Stimulated activated CD4-positive, alpha-beta T cell treated with anti-CD3 and anti-CD28 coated beads, Interleukin-4, amount 100 ng/mL, for 24 hours (primary cell): ENCODE measurements around the gene MAPK4.
"Not testable (repeated sequence)": the region's sequence is repeated elsewhere in the genome, so short reads cannot be mapped to it uniquely, and the experiment has no call there.

Experiments used
- DNase-seq: peaks from one replicate; pipeline ENCODE4 v3.0.0-alpha.2; 2020

Gene MAPK4

GRCh38 chr18:50695431-50696176 is 135.7 kb downstream of the MAPK4 start:
- DNase-seq: no peak

DNA sequence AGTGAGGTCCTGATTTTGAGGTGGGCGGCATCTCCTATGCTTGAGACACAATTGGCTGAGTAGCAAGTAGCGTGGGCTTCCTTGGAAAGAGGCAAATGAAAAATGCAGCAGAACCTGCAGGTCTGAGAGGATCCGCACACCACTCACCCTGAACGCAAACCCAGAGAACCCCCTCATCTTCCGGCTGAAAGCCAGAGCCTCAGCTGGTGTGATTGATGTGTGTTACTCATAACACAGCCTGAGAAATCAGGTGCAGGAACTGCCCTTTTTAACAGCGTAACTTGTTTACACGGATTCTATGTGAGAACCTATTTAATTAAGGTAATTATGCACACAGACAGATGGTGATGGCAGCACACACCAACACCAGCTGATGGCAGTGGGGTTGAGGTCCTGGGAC is 136.5 kb downstream of the MAPK4 start:
- no peak for DNase-seq

GRCh38 chr18:50696929-50697328 is 137.0 kb downstream of the MAPK4 start:
- no peak for DNase-seq

- no peak for DNase-seq
Measured at GRCh38 chr18:50697509-50697908, 137.6 kb downstream of the MAPK4 start.

DNA sequence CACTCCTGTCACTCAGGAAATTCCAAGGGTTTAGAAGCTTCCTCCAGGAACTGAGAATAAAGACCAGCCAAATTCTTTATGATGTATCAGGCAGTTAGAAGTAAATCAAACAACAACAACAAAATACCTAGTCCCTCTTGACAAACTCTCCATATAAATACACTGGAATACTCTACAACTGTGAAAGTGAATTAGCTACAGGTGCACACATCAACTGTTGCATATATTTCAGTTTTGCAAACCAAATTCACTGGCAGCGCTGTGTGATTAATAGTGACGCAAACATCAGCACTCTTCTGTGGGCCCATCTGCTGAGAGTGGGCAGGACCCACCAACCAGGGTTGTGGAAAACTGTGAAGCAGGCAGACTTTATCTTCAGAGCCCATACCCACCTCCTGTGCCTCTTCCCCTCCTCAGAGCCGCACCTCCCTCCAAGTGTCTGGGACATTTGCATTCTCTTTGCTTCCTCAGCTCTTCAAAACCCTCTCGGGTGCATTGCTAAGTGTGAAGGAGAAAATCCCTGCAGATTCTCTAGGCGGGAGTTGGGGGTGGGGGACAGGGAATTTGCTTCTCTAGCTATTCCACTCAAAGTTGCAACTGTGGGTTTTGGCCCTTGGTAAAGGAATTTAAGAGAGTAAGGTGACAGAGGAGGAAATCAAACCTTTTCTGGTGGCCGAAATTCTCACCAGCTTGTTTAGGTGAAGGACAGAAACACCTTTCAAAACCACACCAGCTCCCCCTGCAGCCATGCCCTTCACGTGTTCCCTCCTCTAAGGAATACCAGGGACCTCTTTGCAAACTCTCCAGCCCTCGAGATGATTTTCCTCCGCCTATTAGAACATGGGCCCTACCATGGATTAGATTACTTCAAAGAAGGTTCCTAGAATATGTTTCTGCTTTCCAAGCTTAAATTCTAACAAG is 140.6 kb downstream of the MAPK4 start:
- DNase-seq: no peak

GRCh38 chr18:50704357-50704940 is 144.6 kb downstream of the MAPK4 start:
- DNase-seq: no peak

DNA sequence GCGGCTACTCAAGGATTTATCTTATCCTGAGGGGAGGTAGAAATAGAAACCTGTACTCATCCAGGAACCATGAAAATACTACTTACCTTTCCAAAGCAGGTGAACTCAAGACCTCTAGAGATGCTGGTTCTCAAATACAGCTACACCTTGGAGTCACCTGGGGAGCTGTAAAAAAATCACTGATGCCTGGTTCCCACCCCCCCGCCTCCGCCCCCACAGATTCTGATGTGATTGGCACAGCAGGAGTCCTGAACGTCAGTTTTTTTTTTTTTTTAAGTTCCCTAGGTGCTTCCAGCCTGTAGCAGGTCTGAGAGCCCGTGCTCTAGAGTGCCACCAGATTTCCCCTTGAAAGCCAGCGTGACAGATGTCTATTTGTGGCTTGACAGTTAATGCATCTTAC is 146.3 kb downstream of the MAPK4 start:
- DNase-seq: no peak

GRCh38 chr18:50706651-50707050 is 146.8 kb downstream of the MAPK4 start:
- no peak for DNase-seq

DNA sequence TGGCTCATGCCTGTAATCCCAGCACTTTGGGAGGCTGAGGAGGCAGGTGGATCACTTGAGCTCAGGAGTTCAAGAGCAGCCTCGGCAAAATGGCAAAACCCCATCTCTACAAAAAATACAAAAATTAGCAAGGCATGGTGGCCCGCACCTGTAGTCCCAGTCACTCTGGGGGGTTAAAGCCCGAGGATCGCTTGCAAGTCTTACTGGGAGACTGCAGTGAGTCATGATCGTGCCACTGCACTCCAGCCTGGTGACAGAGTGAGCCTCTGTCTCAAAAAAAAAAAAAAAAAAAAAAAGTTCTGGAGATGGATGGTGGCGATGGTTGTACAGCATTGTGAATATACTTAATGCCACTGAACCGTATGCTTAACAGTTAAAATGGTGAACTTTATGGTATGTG is 147.4 kb downstream of the MAPK4 start:
- not testable (repeated sequence) for DNase-seq

DNA sequence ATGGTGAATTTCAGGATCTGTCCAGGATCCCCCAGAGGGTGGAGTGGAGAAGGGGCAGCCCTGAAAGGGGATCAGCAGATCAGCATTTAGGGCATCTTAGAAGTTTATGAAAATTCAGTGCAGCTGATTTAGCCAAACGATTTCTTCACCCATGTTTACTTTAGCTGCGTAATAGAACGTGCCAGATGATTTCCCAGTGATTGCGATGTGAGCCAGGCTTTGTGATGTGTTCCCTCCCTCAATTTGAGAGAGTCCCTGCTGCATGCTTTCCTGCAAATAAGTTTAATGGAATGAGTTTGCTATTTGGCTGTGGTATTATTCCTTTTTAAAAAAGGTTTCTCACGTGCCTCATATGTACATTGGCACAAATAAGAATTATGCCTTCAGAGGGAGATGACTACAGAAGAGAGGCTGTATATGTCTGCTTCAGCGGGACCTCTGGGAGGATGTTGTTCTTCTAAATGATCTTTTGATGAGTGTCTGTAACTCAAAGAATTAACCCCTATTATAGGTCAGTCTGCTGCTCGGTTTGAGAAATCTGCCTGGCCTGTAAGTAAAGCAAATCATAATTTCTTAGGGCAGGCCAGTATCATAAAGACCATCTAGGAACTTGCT is 148.1 kb downstream of the MAPK4 start:
- DNase-seq: no peak

GRCh38 chr18:50709193-50709592 is 149.3 kb downstream of the MAPK4 start:
- DNase-seq: no peak

- no peak for DNase-seq
Measured at GRCh38 chr18:50711386-50711785, 151.5 kb downstream of the MAPK4 start.

- DNase-seq: no peak
Measured at GRCh38 chr18:50715919-50716318, 156.0 kb downstream of the MAPK4 start.

DNA sequence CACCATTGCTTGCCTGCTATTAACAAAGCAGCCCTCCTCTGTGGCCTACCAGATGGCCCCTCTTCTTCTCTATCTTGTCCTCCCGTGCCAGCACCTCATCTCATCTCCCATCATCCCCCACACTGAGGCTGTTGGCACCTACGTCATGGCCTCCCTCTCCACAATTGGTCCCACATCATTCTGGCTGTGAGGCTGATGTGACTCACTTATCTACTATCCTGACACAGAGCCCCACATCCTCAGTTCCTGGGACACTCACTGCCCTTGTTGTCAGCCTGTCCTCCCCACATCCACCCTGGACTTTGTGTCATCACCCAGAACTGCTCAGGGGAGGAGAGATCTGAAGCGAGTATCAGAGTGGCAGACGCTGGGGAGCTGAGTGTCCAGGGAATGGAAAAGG is 157.0 kb downstream of the MAPK4 start:
- no peak for DNase-seq

- no peak for DNase-seq
Measured at GRCh38 chr18:50717563-50717962, 157.7 kb downstream of the MAPK4 start.

DNA sequence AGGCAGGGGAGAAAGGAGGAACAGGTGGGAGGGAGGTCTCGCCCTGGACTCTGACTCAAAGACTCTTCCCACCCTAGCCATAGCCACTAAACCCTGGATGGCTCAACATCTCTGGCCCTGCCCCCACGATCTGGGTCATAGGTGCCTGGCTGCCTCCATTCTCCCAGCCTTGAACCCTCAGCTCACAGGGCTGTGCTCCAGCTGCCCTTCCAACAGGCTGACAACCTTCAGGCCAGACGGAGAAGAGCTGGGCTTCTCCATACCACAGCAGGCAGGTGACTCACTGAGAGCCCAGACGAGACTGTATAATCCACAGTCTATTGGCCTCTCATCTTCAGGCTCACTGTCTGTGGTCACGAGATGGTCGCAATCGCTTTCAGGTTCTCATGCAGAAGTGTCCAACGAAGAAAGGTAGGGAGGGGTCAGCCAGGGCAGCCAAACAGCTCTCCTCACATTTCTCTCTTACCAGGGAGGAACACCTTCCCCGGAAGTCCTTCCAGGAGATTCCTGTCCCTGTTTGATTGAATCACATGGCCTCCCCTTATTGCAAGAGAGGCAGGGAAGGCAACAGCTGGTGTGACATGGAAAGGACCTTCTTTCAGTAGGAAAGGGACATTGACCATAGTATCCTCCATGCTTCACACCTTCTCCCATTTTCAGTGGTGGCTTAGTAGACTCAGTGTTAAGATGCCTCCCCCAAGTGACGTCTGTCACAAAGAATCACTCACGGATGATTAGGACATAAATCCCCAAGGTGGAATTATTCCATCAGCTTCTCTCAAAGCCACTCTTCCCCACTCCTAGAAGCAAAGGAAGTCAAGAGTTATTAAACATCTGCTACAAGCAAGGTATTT is 159.8 kb downstream of the MAPK4 start:
- no peak for DNase-seq

DNA sequence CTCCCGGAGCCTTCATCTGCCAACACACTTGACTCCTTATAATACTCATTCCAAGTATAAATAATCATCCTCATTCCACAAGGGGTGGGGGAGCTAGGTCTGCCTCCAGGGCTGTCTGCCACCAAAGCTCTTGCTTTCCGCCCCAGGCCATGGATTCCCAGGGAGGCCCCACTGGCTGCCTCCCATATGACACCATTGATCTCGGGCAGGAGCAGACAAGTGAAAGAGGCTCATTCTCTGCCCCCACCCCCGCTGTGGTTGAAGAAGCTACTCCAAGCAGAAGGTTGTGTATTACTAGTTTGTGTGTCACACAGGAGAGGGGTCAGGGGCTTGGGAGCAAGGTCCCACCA is 160.4 kb downstream of the MAPK4 start:
- no peak for DNase-seq

- no peak for DNase-seq
Measured at GRCh38 chr18:50721006-50721405, 161.1 kb downstream of the MAPK4 start.

DNA sequence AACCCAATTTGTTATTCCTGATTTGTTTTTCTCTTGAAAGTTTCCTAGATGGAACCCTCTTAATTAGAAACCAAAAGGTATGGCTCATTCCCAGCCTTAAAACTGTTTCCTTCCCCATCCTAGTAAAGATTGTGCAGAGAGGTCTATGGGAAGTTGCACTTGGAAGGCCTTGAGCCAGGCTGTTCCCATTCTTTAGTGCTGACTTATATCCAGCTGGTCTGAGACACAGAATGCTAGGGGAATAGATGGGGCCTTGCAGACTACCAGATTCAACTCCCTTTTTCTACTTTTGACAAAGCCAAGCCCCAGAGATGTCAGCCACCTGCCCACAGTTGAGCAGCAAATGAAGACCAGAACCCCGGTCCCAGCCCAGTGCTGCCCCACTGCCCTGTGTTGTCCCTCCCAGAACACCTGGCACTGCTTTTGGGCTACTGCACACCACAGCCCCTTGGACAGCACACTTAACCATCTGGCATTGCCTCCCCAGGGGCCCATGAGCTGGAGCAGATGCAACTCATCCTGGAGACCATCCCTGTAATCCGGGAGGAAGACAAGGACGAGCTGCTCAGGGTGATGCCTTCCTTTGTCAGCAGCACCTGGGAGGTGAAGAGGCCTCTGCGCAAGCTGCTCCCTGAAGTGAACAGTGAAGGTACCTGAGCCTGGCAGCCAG is 161.7 kb downstream of the MAPK4 start:
- DNase-seq: no peak

- no peak for DNase-seq
Measured at GRCh38 chr18:50722311-50722710, 162.4 kb downstream of the MAPK4 start.

- no peak for DNase-seq
Measured at GRCh38 chr18:50724751-50725151, 164.9 kb downstream of the MAPK4 start.
